ENCODE measurements around the gene HECTD4.

DNA sequence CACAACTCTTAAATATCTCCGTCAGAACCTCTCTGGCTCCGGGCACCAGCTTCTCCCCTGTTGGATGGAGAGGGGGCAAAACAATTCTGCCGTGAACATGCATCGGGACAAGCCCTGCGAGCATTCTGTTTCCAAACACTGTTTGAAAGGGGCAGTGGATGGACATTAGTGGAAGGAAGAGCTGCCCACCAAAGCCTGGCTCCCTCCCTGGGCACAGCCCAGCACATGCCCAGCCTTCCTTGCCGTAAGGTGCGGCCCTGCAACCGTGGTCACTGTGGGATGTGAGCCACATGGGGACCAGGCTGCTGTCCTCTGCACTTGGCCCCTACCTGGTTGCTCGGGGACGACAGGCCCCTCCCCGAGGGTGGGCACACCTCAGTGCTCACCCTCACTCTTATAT lies 202.9 kb downstream of the HECTD4 start:
- TF ChIP-seq TAF1 (IDR thresholded peaks at IDR 0.05; ENCODE audit: control insufficient read depth, extremely low read depth, insufficient read depth, low read length, severe bottlenecking) (no peak), VEZF1 (CRISPR knock-in tag; IDR thresholded peaks at IDR 0.05) (no peak)
- TF ChIP-seq, protein P1, sequence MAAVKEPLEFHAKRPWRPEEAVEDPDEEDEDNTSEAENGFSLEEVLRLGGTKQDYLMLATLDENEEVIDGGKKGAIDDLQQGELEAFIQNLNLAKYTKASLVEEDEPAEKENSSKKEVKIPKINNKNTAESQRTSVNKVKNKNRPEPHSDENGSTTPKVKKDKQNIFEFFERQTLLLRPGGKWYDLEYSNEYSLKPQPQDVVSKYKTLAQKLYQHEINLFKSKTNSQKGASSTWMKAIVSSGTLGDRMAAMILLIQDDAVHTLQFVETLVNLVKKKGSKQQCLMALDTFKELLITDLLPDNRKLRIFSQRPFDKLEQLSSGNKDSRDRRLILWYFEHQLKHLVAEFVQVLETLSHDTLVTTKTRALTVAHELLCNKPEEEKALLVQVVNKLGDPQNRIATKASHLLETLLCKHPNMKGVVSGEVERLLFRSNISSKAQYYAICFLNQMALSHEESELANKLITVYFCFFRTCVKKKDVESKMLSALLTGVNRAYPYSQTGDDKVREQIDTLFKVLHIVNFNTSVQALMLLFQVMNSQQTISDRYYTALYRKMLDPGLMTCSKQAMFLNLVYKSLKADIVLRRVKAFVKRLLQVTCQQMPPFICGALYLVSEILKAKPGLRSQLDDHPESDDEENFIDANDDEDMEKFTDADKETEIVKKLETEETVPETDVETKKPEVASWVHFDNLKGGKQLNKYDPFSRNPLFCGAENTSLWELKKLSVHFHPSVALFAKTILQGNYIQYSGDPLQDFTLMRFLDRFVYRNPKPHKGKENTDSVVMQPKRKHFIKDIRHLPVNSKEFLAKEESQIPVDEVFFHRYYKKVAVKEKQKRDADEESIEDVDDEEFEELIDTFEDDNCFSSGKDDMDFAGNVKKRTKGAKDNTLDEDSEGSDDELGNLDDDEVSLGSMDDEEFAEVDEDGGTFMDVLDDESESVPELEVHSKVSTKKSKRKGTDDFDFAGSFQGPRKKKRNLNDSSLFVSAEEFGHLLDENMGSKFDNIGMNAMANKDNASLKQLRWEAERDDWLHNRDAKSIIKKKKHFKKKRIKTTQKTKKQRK (IDR thresholded peaks at IDR 0.05; ENCODE audit: borderline replicate concordance, low read depth, low read length), result no peak

Data from K562 (cell line).